BLaER1 (cell line): ENCODE measurements around the gene ACBD5.
A peak's percentile ranks its signal among the peaks of the same experiment; 100 is the strongest.
"Not testable (repeated sequence)": the region's sequence is repeated elsewhere in the genome, so short reads cannot be mapped to it uniquely, and the experiment has no call there.

Experiments
- H3K27ac ChIP-seq: shearing (Covaris generic); formaldehyde crosslinking; 2 replicates; pipeline ENCODE4 v1.8.1; 2022
- H3K27me3 ChIP-seq: shearing (Covaris generic); formaldehyde crosslinking; 2 replicates; pipeline ENCODE4 v1.8.1; 2022
- H3K36me3 ChIP-seq: shearing (Covaris generic); formaldehyde crosslinking; 2 replicates; pipeline ENCODE4 v1.8.1; 2022
- H3K4me1 ChIP-seq: shearing (Covaris generic); formaldehyde crosslinking; 2 replicates; pipeline ENCODE4 v1.8.1; 2022
- H3K4me2 ChIP-seq: shearing (Covaris generic); formaldehyde crosslinking; 2 replicates; pipeline ENCODE4 v1.8.1; 2022
- H3K4me3 ChIP-seq: shearing (Covaris generic); formaldehyde crosslinking; 2 replicates; pipeline ENCODE4 v1.8.1; 2022
- H3K9ac ChIP-seq: shearing (Covaris generic); formaldehyde crosslinking; 2 replicates; pipeline ENCODE4 v1.8.1; 2022
- H3K9me3 ChIP-seq: shearing (Covaris generic); formaldehyde crosslinking; 2 replicates; pipeline ENCODE4 v1.8.1; 2022
- H4K20me1 ChIP-seq: shearing (Covaris generic); formaldehyde crosslinking; 2 replicates; pipeline ENCODE4 v1.8.1; 2022
- Cebpa-rat ChIP-seq: shearing (Covaris generic); IDR thresholded peaks from 2 replicates; pipeline ENCODE4 v1.8.1; 2022

The ACBD5 gene

DNA sequence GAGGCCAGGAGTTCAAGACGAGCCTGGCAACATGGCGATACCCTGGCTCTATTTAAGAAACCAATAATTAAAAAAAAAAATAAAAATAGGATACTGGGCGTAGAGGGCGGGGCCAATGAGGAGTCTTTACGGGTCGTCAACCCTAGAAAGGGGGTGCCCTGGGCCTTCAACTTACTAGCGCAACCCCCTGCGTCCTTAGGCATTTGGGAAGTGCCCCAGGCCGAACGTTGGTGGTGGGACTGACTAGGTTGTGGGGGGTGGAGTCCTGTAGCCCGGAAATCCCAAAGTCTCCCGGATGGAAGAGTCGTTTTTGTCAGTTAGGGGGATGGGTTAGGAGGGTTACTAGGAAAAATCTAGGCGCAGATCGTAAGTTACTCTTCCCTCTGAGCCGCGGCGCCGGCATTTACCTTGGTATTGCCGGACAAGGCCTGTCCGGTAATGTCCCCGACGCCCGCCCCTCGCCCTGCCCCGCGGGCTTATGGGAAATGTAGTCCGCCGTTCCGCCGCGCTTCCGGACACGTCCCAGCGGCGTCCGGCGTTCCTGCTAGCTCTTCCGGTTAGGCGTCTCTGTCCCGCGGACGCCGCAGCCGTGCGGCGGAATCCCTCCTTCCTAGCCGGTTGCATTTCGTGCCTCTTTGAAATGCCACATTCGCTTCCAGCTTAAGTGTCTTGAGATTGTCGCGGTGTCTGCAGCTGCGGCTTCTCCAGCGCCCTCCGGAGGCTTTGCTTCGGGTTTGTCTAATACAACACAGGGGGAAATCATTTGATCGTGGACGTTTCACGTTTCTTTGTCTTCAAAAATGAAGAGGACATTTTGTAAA is 1.3 kb upstream of the ACBD5 start:
- no peaks in the 10 kb centered on the region for H3K9me3 ChIP-seq
- H3K4me3 ChIP-seq, result peak overlapping the region; percentile 87
- peak overlapping the region; percentile 93 for H3K27ac ChIP-seq
- H3K4me2 ChIP-seq, result peak overlapping the region; percentile 99
- peaks cover 29% of the 10 kb centered on the region for H3K4me1 ChIP-seq
- no peaks in the 10 kb centered on the region for H3K36me3 ChIP-seq
- H4K20me1 ChIP-seq, result no peaks in the 10 kb centered on the region
- H3K9ac ChIP-seq, result peak overlapping the region; percentile 91
- H3K27me3 ChIP-seq, result no peaks in the 10 kb centered on the region
- no peak for TF ChIP-seq Cebpa-rat

DNA sequence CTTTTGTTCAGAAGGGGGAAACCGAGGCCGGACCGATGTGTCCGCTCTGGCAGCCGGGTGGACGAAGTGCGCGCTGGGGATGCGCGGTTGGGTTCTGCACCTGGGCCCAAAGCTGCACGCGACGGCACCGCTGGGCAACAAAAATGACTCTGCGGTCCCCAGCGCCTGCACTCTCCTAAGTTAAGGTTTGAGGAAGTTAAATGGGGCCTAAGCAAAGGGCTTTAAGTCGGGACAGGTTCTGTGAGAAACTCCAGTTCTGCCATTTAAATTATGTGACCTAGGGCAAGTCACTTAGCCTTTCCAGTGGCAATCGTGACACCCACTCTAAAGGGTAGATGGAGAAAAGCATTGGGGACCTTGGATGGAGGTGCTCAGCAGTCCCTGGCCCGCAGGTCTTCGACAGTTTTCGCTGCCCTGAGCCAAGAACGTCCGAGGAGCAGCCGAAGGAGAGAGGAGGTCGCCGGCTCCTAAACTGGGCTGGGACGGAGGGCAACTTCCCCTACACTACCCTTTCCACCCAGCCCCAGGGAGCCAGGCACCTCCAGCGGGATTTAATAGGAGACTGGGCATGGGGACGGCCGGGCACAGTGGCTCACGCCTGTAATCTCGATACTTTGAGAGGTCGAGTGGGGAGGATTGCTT is 534 bp upstream of the ACBD5 start:
- Histone ChIP-seq H4K20me1 (no peaks in the 10 kb centered on the region), H3K4me2 (peak overlapping the region; percentile 99), H3K9ac (peak overlapping the region; percentile 91), H3K4me1 (peaks cover 29% of the 10 kb centered on the region), H3K4me3 (peak overlapping the region; percentile 87), H3K9me3 (no peaks in the 10 kb centered on the region), H3K27ac (peak overlapping the region; percentile 93), H3K36me3 (no peaks in the 10 kb centered on the region), H3K27me3 (no peaks in the 10 kb centered on the region)
- no peak for TF ChIP-seq Cebpa-rat

DNA sequence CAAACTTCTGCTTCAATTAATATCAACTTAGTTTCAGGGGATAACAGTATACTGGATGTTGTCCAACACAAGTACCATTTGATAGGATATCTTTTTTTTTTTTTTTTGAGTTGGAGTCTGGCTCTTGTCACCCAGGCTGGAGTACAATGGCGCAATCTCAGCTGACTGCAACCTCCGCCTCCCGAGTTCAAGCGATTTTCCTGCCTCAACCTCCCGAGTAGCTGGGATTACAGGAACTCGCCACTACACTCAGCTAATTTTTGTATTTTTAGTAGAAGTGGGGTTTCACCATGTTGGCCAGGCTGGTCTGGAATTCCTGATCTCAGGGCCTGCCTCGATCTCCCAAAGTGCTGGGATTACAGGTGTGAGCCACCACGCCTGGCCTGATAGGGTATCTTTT is 3.1 kb downstream of the ACBD5 start:
- not testable (repeated sequence) for H4K20me1 ChIP-seq, H3K9ac ChIP-seq, H3K9me3 ChIP-seq, H3K4me3 ChIP-seq, H3K4me2 ChIP-seq, H3K27ac ChIP-seq, H3K27me3 ChIP-seq
- Histone ChIP-seq H3K36me3 (peaks cover 13% of the 10 kb centered on the region), H3K4me1 (peaks cover 20% of the 10 kb centered on the region)

DNA sequence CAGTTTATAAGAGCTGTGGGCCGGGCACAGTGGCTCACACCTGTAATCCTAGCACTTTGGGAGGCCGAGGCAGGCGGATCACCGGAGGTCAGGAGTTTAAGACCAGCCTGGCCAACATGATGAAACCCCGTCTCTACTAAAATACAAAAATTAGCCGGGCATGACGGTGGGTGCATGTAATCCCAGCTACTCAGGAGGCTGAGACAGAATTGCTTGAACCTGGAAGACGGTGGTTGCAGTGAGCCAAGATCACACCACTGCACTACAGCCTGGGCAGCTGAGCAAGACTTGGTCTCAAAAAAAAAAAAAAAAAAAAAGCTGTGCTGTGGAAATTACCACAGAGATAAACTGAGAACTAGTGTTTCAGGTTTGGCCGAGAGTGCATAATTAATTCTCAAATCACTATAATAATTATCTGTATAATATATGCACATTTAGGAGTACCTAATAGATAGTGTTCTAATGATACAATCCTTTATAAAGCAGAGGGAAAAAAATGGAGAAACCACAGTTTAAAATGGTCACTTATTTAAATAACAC is 3.9 kb downstream of the ACBD5 start:
- H3K27me3 ChIP-seq, H4K20me1 ChIP-seq, H3K9me3 ChIP-seq, H3K4me3 ChIP-seq, H3K4me2 ChIP-seq, H3K9ac ChIP-seq, H3K27ac ChIP-seq: not testable (repeated sequence)
- Histone ChIP-seq H3K4me1 (peaks cover 20% of the 10 kb centered on the region), H3K36me3 (peaks cover 19% of the 10 kb centered on the region)

DNA sequence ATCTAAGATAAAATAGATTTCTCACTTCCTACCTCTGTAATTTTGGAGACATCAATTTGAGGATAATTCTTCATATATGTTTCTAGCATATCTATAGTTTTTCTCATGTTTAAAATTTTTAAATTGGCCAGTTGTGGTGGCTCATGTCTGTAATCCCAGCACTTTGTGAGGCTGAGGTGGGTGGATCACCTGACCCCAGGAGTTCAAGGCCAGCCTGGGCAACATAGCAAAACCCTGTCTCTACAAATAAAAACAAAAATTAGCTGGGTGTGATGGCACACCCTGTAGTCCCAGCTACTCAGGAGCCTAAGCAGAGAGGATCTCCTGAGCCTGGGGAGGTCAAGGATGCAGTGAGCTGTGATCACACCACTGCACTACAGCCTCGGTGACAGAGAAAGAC is 4.9 kb downstream of the ACBD5 start:
- Histone ChIP-seq H3K4me2 (no peak overlapping the region), H4K20me1 (no peaks in the 10 kb centered on the region), H3K9me3 (no peaks in the 10 kb centered on the region), H3K9ac (no peak overlapping the region), H3K27me3 (no peaks in the 10 kb centered on the region), H3K4me3 (no peak overlapping the region), H3K36me3 (peaks cover 28% of the 10 kb centered on the region), H3K27ac (no peak overlapping the region), H3K4me1 (peaks cover 14% of the 10 kb centered on the region)
- TF ChIP-seq Cebpa-rat, result no peak

DNA sequence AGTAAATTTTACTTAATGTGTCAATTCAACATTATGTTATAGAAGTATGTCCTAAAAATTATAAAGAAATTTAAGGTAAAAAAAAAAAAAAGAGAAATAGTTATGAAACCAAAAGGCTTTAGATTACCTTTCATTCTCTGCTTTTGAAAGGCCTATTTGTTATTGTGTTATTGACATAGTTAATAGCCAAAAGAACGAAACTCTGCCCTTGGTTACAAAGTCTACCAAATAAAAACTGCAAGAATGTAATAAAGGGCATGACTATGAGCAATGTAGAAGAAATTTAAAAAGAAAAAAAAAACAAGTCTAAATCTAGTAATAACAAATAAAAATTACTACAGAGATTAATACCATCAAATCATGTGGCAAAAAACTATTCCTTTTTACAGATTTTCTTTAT is 10.6 kb downstream of the ACBD5 start:
- peaks cover 56% of the 10 kb centered on the region for H3K36me3 ChIP-seq
- no peaks in the 10 kb centered on the region for H3K4me1 ChIP-seq
- H3K4me2 ChIP-seq, result no peak overlapping the region
- no peaks in the 10 kb centered on the region for H4K20me1 ChIP-seq
- H3K9ac ChIP-seq, result no peak overlapping the region
- TF ChIP-seq Cebpa-rat, result no peak
- H3K9me3 ChIP-seq, result no peaks in the 10 kb centered on the region
- H3K27me3 ChIP-seq, result no peaks in the 10 kb centered on the region
- H3K4me3 ChIP-seq, result no peak overlapping the region
- no peak overlapping the region for H3K27ac ChIP-seq

DNA sequence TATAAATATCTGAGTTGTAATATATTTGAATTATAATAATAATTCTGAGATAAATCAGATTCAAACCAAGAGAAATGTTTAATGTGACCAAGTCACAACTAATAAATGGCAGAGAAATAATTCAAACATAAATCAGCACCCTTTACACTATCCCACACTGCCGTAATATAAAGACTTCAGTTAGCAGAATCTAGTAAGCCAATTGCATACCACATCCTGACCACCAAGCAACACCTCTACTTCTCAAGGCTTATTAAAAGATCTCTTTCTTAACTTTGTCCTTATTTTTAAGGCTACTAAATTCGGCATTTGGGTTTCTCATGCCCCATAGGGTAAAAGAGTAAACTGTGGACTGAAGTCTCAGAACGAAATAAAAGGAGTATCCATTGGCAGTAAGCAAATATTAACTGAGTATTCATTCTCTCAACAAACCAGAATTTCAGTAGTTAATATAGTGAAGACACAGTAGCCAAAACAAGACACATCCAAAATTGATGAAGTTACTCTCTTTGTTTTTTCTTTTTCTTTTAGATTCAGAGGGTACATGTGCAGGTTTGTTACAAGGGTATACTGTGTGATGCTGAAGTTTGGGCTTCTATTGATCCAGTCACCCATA is 14.8 kb downstream of the ACBD5 start:
- Histone ChIP-seq H3K36me3 (peaks cover 54% of the 10 kb centered on the region), H3K9ac (no peak overlapping the region), H4K20me1 (no peaks in the 10 kb centered on the region), H3K27me3 (no peaks in the 10 kb centered on the region), H3K27ac (no peak overlapping the region), H3K4me1 (no peaks in the 10 kb centered on the region), H3K4me2 (no peak overlapping the region), H3K4me3 (no peak overlapping the region), H3K9me3 (no peaks in the 10 kb centered on the region)
- TF ChIP-seq Cebpa-rat, result no peak

DNA sequence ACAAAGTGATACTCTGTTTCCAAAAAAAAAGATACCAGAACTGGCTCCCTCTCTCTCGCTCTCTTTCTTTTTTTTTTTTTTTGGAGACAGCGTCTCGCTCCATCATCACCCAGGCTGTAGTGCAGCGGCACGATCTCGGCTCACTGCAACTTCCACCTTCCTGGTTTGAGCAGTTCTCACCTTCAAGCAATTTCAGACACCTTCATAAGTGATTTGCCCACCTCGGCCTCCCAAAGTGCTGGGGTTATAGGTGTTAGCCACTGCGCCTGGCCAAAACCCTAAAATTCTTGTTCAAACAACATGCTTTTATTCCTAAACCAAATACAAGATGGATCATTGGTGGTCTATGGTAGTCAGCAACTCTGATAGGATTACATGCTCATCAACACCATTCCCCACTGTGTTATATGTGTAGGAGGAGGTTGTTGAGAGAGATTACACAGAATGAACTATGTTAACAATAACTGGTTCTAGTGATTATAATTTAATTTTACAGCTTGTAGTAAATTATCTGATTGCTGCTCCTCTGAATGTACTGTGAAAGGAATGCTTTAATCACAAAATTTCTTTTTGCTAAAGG is 15.5 kb downstream of the ACBD5 start:
- no peak overlapping the region for H3K4me2 ChIP-seq
- H3K36me3 ChIP-seq, result peaks cover 54% of the 10 kb centered on the region
- H3K27ac ChIP-seq, result no peak overlapping the region
- H3K9me3 ChIP-seq, result no peaks in the 10 kb centered on the region
- no peaks in the 10 kb centered on the region for H3K4me1 ChIP-seq
- no peak for TF ChIP-seq Cebpa-rat
- H4K20me1 ChIP-seq, result no peaks in the 10 kb centered on the region
- no peak overlapping the region for H3K4me3 ChIP-seq
- H3K9ac ChIP-seq, result no peak overlapping the region
- no peaks in the 10 kb centered on the region for H3K27me3 ChIP-seq

DNA sequence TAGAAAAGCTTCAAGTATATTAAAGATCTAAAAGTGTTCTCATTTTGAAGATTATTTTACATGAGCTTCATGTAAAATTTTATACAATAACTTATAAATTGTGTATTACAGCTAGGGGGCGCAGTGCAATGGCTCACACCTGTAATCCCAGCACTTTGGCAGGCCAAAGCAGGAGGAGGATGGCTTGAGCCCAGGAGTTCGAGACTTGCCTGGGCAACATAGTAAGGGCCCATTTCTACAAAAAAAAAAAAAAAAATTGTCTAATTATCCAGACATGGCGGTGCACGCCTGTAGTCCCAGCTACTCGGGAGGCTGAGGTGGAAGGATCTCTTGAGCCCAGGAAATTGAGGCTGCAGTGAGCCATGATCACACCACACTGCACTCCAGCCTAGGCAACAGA is 16.6 kb downstream of the ACBD5 start:
- Histone ChIP-seq H3K4me3 (no peak overlapping the region), H3K27me3 (no peaks in the 10 kb centered on the region), H3K9me3 (no peaks in the 10 kb centered on the region), H3K27ac (no peak overlapping the region), H3K4me1 (no peaks in the 10 kb centered on the region), H4K20me1 (no peaks in the 10 kb centered on the region), H3K36me3 (peaks cover 63% of the 10 kb centered on the region), H3K4me2 (no peak overlapping the region), H3K9ac (no peak overlapping the region)
- no peak for TF ChIP-seq Cebpa-rat

DNA sequence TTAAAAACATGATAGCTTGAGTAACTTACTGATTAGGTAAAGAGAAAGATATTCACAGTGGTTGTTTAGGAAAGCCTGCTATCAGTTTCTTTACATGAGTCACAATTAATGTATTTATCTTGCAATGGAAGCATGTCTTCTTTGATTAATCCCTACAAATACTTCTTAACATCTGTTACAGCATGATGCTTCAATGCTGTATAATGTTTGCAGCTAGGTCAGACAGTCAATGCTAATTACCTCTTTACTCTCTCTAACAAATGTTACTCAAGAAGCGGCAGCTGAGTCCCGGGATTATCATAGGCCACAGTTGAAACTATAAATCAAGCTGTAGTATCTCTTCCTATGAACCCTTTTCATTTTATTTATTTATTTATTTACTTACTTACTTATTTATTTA is 33.2 kb downstream of the ACBD5 start:
- Histone ChIP-seq H4K20me1 (no peaks in the 10 kb centered on the region), H3K9me3 (no peaks in the 10 kb centered on the region), H3K4me2 (no peak overlapping the region), H3K27ac (no peak overlapping the region), H3K9ac (no peak overlapping the region), H3K27me3 (no peaks in the 10 kb centered on the region), H3K4me3 (no peak overlapping the region), H3K36me3 (peaks cover 92% of the 10 kb centered on the region), H3K4me1 (no peaks in the 10 kb centered on the region)
- no peak for TF ChIP-seq Cebpa-rat
